Trophoblast cell (in vitro differentiated cells and primary cell): ENCODE data around the gene PDE4D.

ENCODE experiments used
- DNase-seq, 2 donors: peaks; one replicate each; pipeline ENCODE4 v3.0.0-alpha.2; 2016
- H2AFZ ChIP-seq: 2 replicates; pipeline ENCODE4 v1.6.1; 2013; ENCODE audit warnings: low read length, moderate library complexity, mild to moderate bottlenecking; ENCODE audit not compliant: insufficient read depth, poor library complexity
- H2AK5ac ChIP-seq: 2 replicates; pipeline ENCODE4 v1.6.1; 2013; ENCODE audit warnings: mild to moderate bottlenecking, low read length
- H2BK120ac ChIP-seq: 2 replicates; pipeline ENCODE4 v1.6.1; 2013; ENCODE audit warnings: low read length, mild to moderate bottlenecking, moderate library complexity; ENCODE audit not compliant: insufficient read depth, poor library complexity
- H2BK12ac ChIP-seq: 2 replicates; pipeline ENCODE4 v1.6.1; 2013; ENCODE audit warnings: mild to moderate bottlenecking, low read length, moderate library complexity
- H2BK5ac ChIP-seq: 2 replicates; pipeline ENCODE4 v1.6.1; 2013; ENCODE audit warnings: low read length, low read depth, moderate library complexity, mild to moderate bottlenecking; ENCODE audit not compliant: poor library complexity
- H3K14ac ChIP-seq: 2 replicates; pipeline ENCODE4 v1.6.1; 2013; ENCODE audit warnings: mild to moderate bottlenecking, low read length
- H3K18ac ChIP-seq: 2 replicates; pipeline ENCODE4 v1.6.1; 2013; ENCODE audit warnings: mild to moderate bottlenecking, low read length
- H3K23ac ChIP-seq: 2 replicates; pipeline ENCODE4 v1.6.1; 2013; ENCODE audit warnings: low read length
- H3K27ac ChIP-seq: 2 replicates; pipeline ENCODE4 v1.5.1; 2013; ENCODE audit warnings: low read depth, mild to moderate bottlenecking, inconsistent platforms, low read length, moderate library complexity
- H3K27me3 ChIP-seq: 2 replicates; pipeline ENCODE4 v1.6.1; 2013; ENCODE audit warnings: inconsistent platforms, mild to moderate bottlenecking, low read length, moderate library complexity; ENCODE audit not compliant: insufficient read depth
- H3K36me3 ChIP-seq, 2 experiments: 1 replicate in 1 of 2; 2 replicates in 1 of 2; pipeline ENCODE4 v1.6.1; 2013; ENCODE audit warnings: low read length in 2 of 2, mild to moderate bottlenecking in 2 of 2, moderate library complexity in 1 of 2; ENCODE audit not compliant: insufficient read depth in 2 of 2, control insufficient read depth in 1 of 2
- H3K4ac ChIP-seq: 2 replicates; pipeline ENCODE4 v1.6.1; 2013; ENCODE audit warnings: low read depth, mild to moderate bottlenecking, low read length, moderate library complexity
- H3K4me1 ChIP-seq, 2 experiments: 1 replicate in 1 of 2; 2 replicates in 1 of 2; pipeline ENCODE4 v1.6.1; 2013; ENCODE audit warnings: low read length in 2 of 2, mild to moderate bottlenecking in 2 of 2, moderate library complexity in 1 of 2; ENCODE audit not compliant: insufficient read depth in 2 of 2, control insufficient read depth in 1 of 2
- H3K4me2 ChIP-seq: 2 replicates; pipeline ENCODE4 v1.6.1; 2013; ENCODE audit warnings: inconsistent platforms, mild to moderate bottlenecking, low read length, moderate library complexity
- H3K4me3 ChIP-seq: 2 replicates; pipeline ENCODE4 v1.5.1; 2013; ENCODE audit warnings: mild to moderate bottlenecking, low read depth, low read length, inconsistent platforms
- H3K79me1 ChIP-seq: one replicate; pipeline ENCODE4 v1.6.1; 2013; ENCODE audit warnings: low read length
- H3K79me2 ChIP-seq: 2 replicates; pipeline ENCODE4 v1.6.1; 2013; ENCODE audit warnings: low read length, mild to moderate bottlenecking; ENCODE audit not compliant: control insufficient read depth, insufficient read depth, poor library complexity
- H3K9ac ChIP-seq: 2 replicates; pipeline ENCODE4 v1.6.1; 2013; ENCODE audit warnings: mild to moderate bottlenecking, low read length
- H3K9me3 ChIP-seq: 2 replicates; pipeline ENCODE4 v1.6.1; 2013; ENCODE audit warnings: low read depth, mild to moderate bottlenecking, control low read depth, inconsistent platforms, low read length; ENCODE audit not compliant: insufficient read depth
- H4K12ac ChIP-seq: 2 replicates; pipeline ENCODE4 v1.6.1; 2013; ENCODE audit warnings: low read depth, mild to moderate bottlenecking, low read length, moderate library complexity
- H4K8ac ChIP-seq: 2 replicates; pipeline ENCODE4 v1.6.1; 2013; ENCODE audit warnings: low read depth, mild to moderate bottlenecking, low read length, moderate library complexity
- H4K91ac ChIP-seq: one replicate; pipeline ENCODE4 v1.6.1; 2013; ENCODE audit warnings: low read depth, mild to moderate bottlenecking, low read length, moderate library complexity
- WGBS: extraction: QIAGEN DNeasy Blood & Tissue Kit; methylation state at CpG from one replicate; pipeline ENCODE4 v1.1.7; 2013; ENCODE audit warnings: missing lambda C conversion rate; ENCODE audit not compliant: insufficient read length, insufficient coverage; ENCODE audit errors: extremely low coverage; 5-methylcytosine and 5-hydroxymethylcytosine counted together

Gene PDE4D

GRCh38 chr5:59640411-59640810 lies 253.1 kb downstream of the PDE4D start:
- Histone ChIP-seq H3K4ac (no peak overlapping the region), H3K27ac (no peak overlapping the region), H3K36me3 (no peaks in the 10 kb centered on the region), H2BK5ac (no peak overlapping the region), H3K4me1 (peaks cover 0 to 3% of the 10 kb centered on the region in 2 experiments), H3K4me2 (no peak overlapping the region), H4K8ac (no peak overlapping the region), H2AFZ (no peak overlapping the region), H4K91ac (no peak overlapping the region), H3K79me1 (no peaks in the 10 kb centered on the region), H3K9ac (no peak overlapping the region), H4K12ac (no peak overlapping the region), H3K23ac (no peak overlapping the region), H2AK5ac (no peak overlapping the region), H3K79me2 (no peaks in the 10 kb centered on the region), H3K14ac (no peak overlapping the region), H2BK12ac (no peak overlapping the region), H3K9me3 (no peaks in the 10 kb centered on the region), H3K18ac (no peak overlapping the region), H3K27me3 (no peaks in the 10 kb centered on the region), H2BK120ac (no peak overlapping the region), H3K4me3 (no peak overlapping the region)
- no CpG with 5 or more reads among the region's 1 CpG for WGBS
- DNase-seq = peak; percentile 40 to 66

- Histone ChIP-seq H2BK5ac (no peak overlapping the region), H3K18ac (no peak overlapping the region), H3K9ac (no peak overlapping the region), H3K4me2 (no peak overlapping the region), H3K79me1 (no peaks in the 10 kb centered on the region), H3K4me1 (peaks cover 0 to 3% of the 10 kb centered on the region in 2 experiments), H3K79me2 (no peaks in the 10 kb centered on the region), H2BK120ac (no peak overlapping the region), H3K23ac (no peak overlapping the region), H3K4ac (no peak overlapping the region), H3K36me3 (no peaks in the 10 kb centered on the region), H2BK12ac (no peak overlapping the region), H4K12ac (no peak overlapping the region), H2AK5ac (no peak overlapping the region), H3K27me3 (no peaks in the 10 kb centered on the region), H3K9me3 (no peaks in the 10 kb centered on the region), H3K27ac (no peak overlapping the region), H2AFZ (no peak overlapping the region), H4K8ac (no peak overlapping the region), H4K91ac (no peak overlapping the region), H3K14ac (no peak overlapping the region), H3K4me3 (no peak overlapping the region)
- no peak for DNase-seq
- WGBS = no CpG with 5 or more reads among the region's 4 CpGs
Measured at GRCh38 chr5:59637884-59638580, 255.5 kb downstream of the PDE4D start.

GRCh38 chr5:59629561-59629960 lies 264.0 kb downstream of the PDE4D start:
- no peak overlapping the region for H2AFZ ChIP-seq
- DNase-seq = peak; percentile 67 to 94
- no peaks in the 10 kb centered on the region for H3K9me3 ChIP-seq
- H2BK12ac ChIP-seq = no peak overlapping the region
- H3K36me3 ChIP-seq = no peaks in the 10 kb centered on the region
- H3K4me3 ChIP-seq = no peak overlapping the region
- H3K23ac ChIP-seq = no peak overlapping the region
- no peak overlapping the region for H3K4ac ChIP-seq
- H4K91ac ChIP-seq = no peak overlapping the region
- WGBS = no CpG with 5 or more reads among the region's 4 CpGs
- no peak overlapping the region for H2BK120ac ChIP-seq
- H4K12ac ChIP-seq = no peak overlapping the region
- no peak overlapping the region for H3K14ac ChIP-seq
- H3K4me1 ChIP-seq = no peaks in the 10 kb centered on the region
- no peaks in the 10 kb centered on the region for H3K27me3 ChIP-seq
- H3K18ac ChIP-seq = no peak overlapping the region
- H3K79me2 ChIP-seq = no peaks in the 10 kb centered on the region
- no peaks in the 10 kb centered on the region for H3K79me1 ChIP-seq
- no peak overlapping the region for H3K27ac ChIP-seq
- H2BK5ac ChIP-seq = no peak overlapping the region
- no peak overlapping the region for H3K9ac ChIP-seq
- H3K4me2 ChIP-seq = no peak overlapping the region
- no peak overlapping the region for H4K8ac ChIP-seq
- no peak overlapping the region for H2AK5ac ChIP-seq

GRCh38 chr5:59628062-59628828 lies 265.3 kb downstream of the PDE4D start:
- no CpG with 5 or more reads among the region's 2 CpGs for WGBS
- no peaks in the 10 kb centered on the region for H3K27me3 ChIP-seq
- H3K36me3 ChIP-seq = no peaks in the 10 kb centered on the region
- no peak overlapping the region for H3K4me2 ChIP-seq
- H3K9ac ChIP-seq = no peak overlapping the region
- H3K9me3 ChIP-seq = no peaks in the 10 kb centered on the region
- no peaks in the 10 kb centered on the region for H3K79me2 ChIP-seq
- H3K4me1 ChIP-seq = no peaks in the 10 kb centered on the region
- no peak overlapping the region for H3K23ac ChIP-seq
- no peak overlapping the region for H3K18ac ChIP-seq
- H4K91ac ChIP-seq = no peak overlapping the region
- no peak overlapping the region for H3K4me3 ChIP-seq
- H2AFZ ChIP-seq = no peak overlapping the region
- H4K8ac ChIP-seq = no peak overlapping the region
- H2BK120ac ChIP-seq = no peak overlapping the region
- H4K12ac ChIP-seq = no peak overlapping the region
- H2AK5ac ChIP-seq = no peak overlapping the region
- H3K14ac ChIP-seq = no peak overlapping the region
- H2BK5ac ChIP-seq = no peak overlapping the region
- no peak for DNase-seq
- no peak overlapping the region for H2BK12ac ChIP-seq
- H3K79me1 ChIP-seq = no peaks in the 10 kb centered on the region
- no peak overlapping the region for H3K27ac ChIP-seq
- no peak overlapping the region for H3K4ac ChIP-seq
